ENCODE results near the gene OSER1. TPM values are rescaled to one million over a fixed set of nuclear protein-coding genes. Genes with fewer than 3 reads are reported as not detected.

OSER1 gene
- total RNA-seq, 1 experiment from 2014 or later, result 24.3 TPM

DNA sequence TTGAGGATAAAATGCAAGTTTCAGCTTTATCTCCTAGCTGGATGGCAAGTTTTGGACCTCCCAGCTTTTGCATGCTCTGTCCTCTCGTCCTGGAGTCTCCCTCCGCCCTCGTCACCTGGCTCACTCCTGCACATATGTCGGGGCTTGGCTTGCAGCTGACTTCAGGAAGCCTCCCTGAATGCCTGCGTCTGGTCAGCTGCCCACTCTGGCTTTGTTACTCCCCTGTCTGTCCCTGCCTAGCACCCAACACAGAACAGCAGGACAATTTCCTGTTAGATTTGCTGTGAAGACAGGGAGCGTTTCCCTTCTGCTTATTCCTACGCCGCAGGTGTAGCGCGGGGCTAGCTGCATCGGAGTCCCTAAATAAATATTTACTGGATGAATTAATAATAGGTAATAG lies 29.0 kb downstream of the OSER1 start:
- H3K4me1 Mint-ChIP-seq, result peaks cover 15% of the 10 kb centered on the region
- H3K27ac Mint-ChIP-seq, result no peak overlapping the region
- DNase-seq (ENCODE audit: low spot score) (no peak), ATAC-seq (no peak)
- H3K36me3 Mint-ChIP-seq, result no peaks in the 10 kb centered on the region
- ChIA-PET CTCF (interaction anchor here (1.0 to 2.8 kb wide), 3 partner anchors 9 to 64 kb away, joined by 3 to 24 read pairs (median 18); no protein-coding TSS in a partner anchor), POLR2A (no interaction called here)
- no peak overlapping the region for H3K4me3 Mint-ChIP-seq
- no peaks in the 10 kb centered on the region for H3K9me3 Mint-ChIP-seq
- H3K27me3 Mint-ChIP-seq (ENCODE audit: low read depth), result no peaks in the 10 kb centered on the region
- TF ChIP-seq RORB (CRISPR knock-in tag; IDR thresholded peaks at IDR 0.05), result no peak
- TF ChIP-seq FOXP1 (CRISPR knock-in tag; IDR thresholded peaks at IDR 0.05; ENCODE audit: borderline replicate concordance), result no peak
- TF ChIP-seq SMAD4 (CRISPR knock-in tag; IDR thresholded peaks at IDR 0.05), result no peak
- TF ChIP-seq ZNF317 (CRISPR knock-in tag; IDR thresholded peaks at IDR 0.05; ENCODE audit: borderline replicate concordance, low read depth), result no peak
- TF ChIP-seq, protein P1, sequence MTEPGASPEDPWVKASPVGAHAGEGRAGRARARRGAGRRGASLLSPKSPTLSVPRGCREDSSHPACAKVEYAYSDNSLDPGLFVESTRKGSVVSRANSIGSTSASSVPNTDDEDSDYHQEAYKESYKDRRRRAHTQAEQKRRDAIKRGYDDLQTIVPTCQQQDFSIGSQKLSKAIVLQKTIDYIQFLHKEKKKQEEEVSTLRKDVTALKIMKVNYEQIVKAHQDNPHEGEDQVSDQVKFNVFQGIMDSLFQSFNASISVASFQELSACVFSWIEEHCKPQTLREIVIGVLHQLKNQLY (CRISPR knock-in tag; IDR thresholded peaks at IDR 0.05), result no peak
- TF ChIP-seq ZNF423 (CRISPR knock-in tag; IDR thresholded peaks at IDR 0.05), result no peak
- TF ChIP-seq SP1 (CRISPR knock-in tag; conservative IDR thresholded peaks at IDR 0.05), result no peak
- TF ChIP-seq, protein P2, sequence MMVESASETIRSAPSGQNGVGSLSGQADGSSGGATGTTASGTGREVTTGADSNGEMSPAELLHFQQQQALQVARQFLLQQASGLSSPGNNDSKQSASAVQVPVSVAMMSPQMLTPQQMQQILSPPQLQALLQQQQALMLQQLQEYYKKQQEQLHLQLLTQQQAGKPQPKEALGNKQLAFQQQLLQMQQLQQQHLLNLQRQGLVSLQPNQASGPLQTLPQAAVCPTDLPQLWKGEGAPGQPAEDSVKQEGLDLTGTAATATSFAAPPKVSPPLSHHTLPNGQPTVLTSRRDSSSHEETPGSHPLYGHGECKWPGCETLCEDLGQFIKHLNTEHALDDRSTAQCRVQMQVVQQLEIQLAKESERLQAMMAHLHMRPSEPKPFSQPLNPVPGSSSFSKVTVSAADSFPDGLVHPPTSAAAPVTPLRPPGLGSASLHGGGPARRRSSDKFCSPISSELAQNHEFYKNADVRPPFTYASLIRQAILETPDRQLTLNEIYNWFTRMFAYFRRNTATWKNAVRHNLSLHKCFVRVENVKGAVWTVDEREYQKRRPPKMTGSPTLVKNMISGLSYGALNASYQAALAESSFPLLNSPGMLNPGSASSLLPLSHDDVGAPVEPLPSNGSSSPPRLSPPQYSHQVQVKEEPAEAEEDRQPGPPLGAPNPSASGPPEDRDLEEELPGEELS (CRISPR knock-in tag; IDR thresholded peaks at IDR 0.05), result no peak
- no peak for TF ChIP-seq STAT6 (CRISPR knock-in tag; conservative IDR thresholded peaks at IDR 0.05; ENCODE audit: low read depth)
- TF ChIP-seq ATF2 (CRISPR knock-in tag; IDR thresholded peaks at IDR 0.05; ENCODE audit: borderline replicate concordance, low read depth), result no peak
- TF ChIP-seq IRF2 (CRISPR knock-in tag; IDR thresholded peaks at IDR 0.05; ENCODE audit: borderline replicate concordance, low read depth), result no peak

GRCh38 chr20:44180814-44181213 lies 29.8 kb downstream of the OSER1 start:
- ATAC-seq (peak; percentile 72), DNase-seq (ENCODE audit: low spot score) (peak; percentile 23)
- Mint-ChIP-seq H3K36me3 (no peaks in the 10 kb centered on the region), H3K27me3 (ENCODE audit: low read depth) (no peaks in the 10 kb centered on the region), H3K9me3 (no peaks in the 10 kb centered on the region), H3K4me3 (no peak overlapping the region), H3K27ac (no peak overlapping the region), H3K4me1 (peaks cover 13% of the 10 kb centered on the region)
- ChIA-PET CTCF (interaction anchor here (2.3 to 2.8 kb wide), 2 partner anchors 9 to 64 kb away, joined by 18 to 24 read pairs; no protein-coding TSS in a partner anchor), POLR2A (interaction anchor here (0.5 kb wide), 1 partner anchor 48 kb away, joined by 3 read pairs; no protein-coding TSS in a partner anchor)
- TF ChIP-seq NFATC4 (CRISPR knock-in tag; IDR thresholded peaks at IDR 0.05) (no peak), PREB (CRISPR knock-in tag; IDR thresholded peaks at IDR 0.05; ENCODE audit: borderline replicate concordance) (no peak), ZNF416 (CRISPR knock-in tag; IDR thresholded peaks at IDR 0.05) (no peak), SP1 (CRISPR knock-in tag; conservative IDR thresholded peaks at IDR 0.05) (no peak), ZBTB43 (CRISPR knock-in tag; IDR thresholded peaks at IDR 0.05) (no peak), KAT7 (CRISPR knock-in tag; IDR thresholded peaks at IDR 0.05; ENCODE audit: borderline replicate concordance) (no peak)
